Measurements from ENCODE around the gene STPG4.
"Not testable (repeated sequence)": the region's sequence is repeated elsewhere in the genome, so short reads cannot be mapped to it uniquely, and the experiment has no call there.

- TF ChIP-seq CTCF, POLR2A (IDR thresholded peaks at IDR 0.05): not testable (repeated sequence)
These were observed 55.4 kb downstream of the STPG4 start for GRCh38 chr2:47099712-47100111.

All from lower leg skin (tissue), 3 donors.